ENCODE data around the gene COX7A2. TPM values are rescaled to one million over a fixed set of nuclear protein-coding genes. Genes with fewer than 3 reads are reported as not detected.

Gene COX7A2
- total RNA-seq, 2 donors from 2014 or later, result 311 to 325 TPM

GRCh38 chr6:75262716-75263400 lies 19.3 kb upstream of the COX7A2 start:
- no peak for ATAC-seq (replicated peaks in 1 of 2)
- Mint-ChIP-seq H3K36me3 (ENCODE audit: insufficient read depth in 2 of 2) (peaks cover 4 to 10% of the 10 kb centered on the region in 2 donors), H3K4me3 (no peak overlapping the region), H3K4me1 (ENCODE audit: low read depth) (peaks cover 5% of the 10 kb centered on the region), H3K27ac (peak overlapping the region; percentile 92), H3K9me3 (no peaks in the 10 kb centered on the region), H3K27me3 (ENCODE audit: low read depth) (no peaks in the 10 kb centered on the region)
- DNase-seq, result no peak

GRCh38 chr6:75261299-75261698 lies 17.7 kb upstream of the COX7A2 start:
- H3K4me3 Mint-ChIP-seq, result no peak overlapping the region
- H3K27me3 Mint-ChIP-seq (ENCODE audit: low read depth), result no peaks in the 10 kb centered on the region
- no peaks in the 10 kb centered on the region for H3K9me3 Mint-ChIP-seq
- H3K27ac Mint-ChIP-seq, result no peak overlapping the region
- ATAC-seq (replicated peaks in 1 of 2), result no peak
- DNase-seq, result no peak
- H3K4me1 Mint-ChIP-seq (ENCODE audit: low read depth), result peaks cover 4% of the 10 kb centered on the region
- H3K36me3 Mint-ChIP-seq (ENCODE audit: insufficient read depth in 2 of 2), result peaks cover 4 to 10% of the 10 kb centered on the region in 2 donors

DNA sequence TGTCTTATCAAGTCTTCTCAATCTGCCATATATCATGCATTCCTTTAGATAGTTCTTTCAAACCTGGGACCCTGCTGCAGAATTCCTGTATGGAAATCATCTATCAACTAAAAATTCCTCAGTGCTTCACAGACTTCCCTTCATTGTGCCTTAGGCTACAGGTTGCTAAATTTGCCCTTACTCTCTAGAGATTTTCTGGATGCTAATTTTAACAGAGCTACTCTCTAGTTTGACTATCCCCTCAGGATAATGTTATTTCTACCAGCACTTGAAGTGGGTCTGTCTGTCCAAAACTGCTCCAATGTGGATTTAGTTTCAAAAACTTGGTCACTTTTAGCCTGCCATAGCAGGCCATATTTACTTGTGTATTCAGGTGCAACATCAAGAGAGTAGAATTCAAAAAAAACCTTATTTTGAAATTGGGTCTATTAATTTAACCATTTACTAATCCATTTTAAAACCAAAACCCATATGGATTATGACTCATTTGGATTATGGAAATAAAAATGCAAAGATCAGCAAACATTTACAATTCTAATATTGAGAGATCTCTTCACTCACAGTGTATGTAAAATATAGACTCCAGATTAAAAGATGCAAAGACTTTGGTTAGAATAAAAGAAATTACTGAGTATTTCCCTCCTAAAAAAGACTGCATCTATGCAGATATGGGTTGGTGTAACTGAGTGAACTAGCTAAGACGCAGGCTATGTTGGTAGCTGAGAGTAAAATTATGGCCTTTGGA lies 13.9 kb upstream of the COX7A2 start:
- no peak overlapping the region for H3K4me3 Mint-ChIP-seq
- peaks cover 4% of the 10 kb centered on the region for H3K4me1 Mint-ChIP-seq (ENCODE audit: low read depth)
- no peaks in the 10 kb centered on the region for H3K9me3 Mint-ChIP-seq
- H3K27ac Mint-ChIP-seq, result no peak overlapping the region
- DNase-seq (no peak), ATAC-seq (replicated peaks in 1 of 2) (no peak)
- H3K27me3 Mint-ChIP-seq (ENCODE audit: low read depth), result no peaks in the 10 kb centered on the region
- H3K36me3 Mint-ChIP-seq (ENCODE audit: insufficient read depth in 2 of 2), result peaks cover 0 to 9% of the 10 kb centered on the region in 2 donors

DNA sequence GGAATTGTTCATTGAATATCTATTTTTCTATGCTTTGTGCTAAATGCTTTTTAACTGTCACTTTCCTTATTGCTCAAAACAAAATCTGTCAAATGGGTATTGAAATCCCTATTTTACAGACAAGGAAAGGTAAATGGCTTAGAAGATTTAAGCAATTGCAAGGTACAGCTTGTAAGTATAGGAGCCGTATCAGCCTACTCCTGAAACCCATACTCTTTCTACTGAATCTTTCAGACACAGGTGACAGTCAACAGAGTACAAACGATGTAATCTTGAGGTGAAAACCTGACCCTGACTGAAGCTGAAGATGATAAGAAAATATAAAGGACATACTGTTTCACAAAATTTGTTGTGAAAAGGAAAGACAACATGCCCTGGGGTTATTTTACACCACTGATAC lies 7.0 kb upstream of the COX7A2 start:
- Mint-ChIP-seq H3K4me3 (no peak overlapping the region), H3K27ac (no peak overlapping the region), H3K36me3 (ENCODE audit: insufficient read depth in 2 of 2) (peaks cover 0 to 1% of the 10 kb centered on the region in 2 donors), H3K9me3 (no peaks in the 10 kb centered on the region), H3K27me3 (ENCODE audit: low read depth) (peaks cover 14% of the 10 kb centered on the region), H3K4me1 (ENCODE audit: low read depth) (no peaks in the 10 kb centered on the region)
- ATAC-seq (replicated peaks in 1 of 2) (peak in 1 of 2 donors; percentile 28), DNase-seq (no peak)

GRCh38 chr6:75249837-75250236 lies 6.2 kb upstream of the COX7A2 start:
- peaks cover 22% of the 10 kb centered on the region for H3K27me3 Mint-ChIP-seq (ENCODE audit: low read depth)
- H3K27ac Mint-ChIP-seq, result no peak overlapping the region
- no peak overlapping the region for H3K4me3 Mint-ChIP-seq
- DNase-seq (no peak), ATAC-seq (replicated peaks in 1 of 2) (no peak)
- H3K36me3 Mint-ChIP-seq (ENCODE audit: insufficient read depth in 2 of 2), result peaks cover 0 to 1% of the 10 kb centered on the region in 2 donors
- no peaks in the 10 kb centered on the region for H3K9me3 Mint-ChIP-seq
- peaks cover 3% of the 10 kb centered on the region for H3K4me1 Mint-ChIP-seq (ENCODE audit: low read depth)

DNA sequence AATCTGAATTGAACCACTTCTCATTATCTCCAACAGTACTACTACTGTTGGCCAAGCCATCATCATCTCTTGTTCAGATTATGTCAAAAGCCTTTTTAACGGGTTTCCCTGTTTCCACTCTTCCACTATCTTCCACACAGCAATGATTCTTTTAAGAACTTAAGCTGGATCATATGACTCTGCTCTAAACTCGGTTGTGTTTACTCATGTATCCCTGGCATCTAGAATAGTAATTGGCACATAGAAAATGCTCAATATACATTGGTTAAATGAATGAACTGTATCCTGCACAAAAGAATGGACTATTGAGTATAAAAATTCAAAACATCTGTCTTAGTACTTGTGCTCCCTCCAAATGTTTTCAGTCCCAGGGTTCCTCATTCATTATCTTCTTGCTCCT lies 2.8 kb upstream of the COX7A2 start:
- Mint-ChIP-seq H3K9me3 (no peaks in the 10 kb centered on the region), H3K27ac (peak overlapping the region; percentile 20), H3K4me1 (ENCODE audit: low read depth) (peaks cover 21% of the 10 kb centered on the region), H3K4me3 (no peak overlapping the region), H3K27me3 (ENCODE audit: low read depth) (peaks cover 24% of the 10 kb centered on the region), H3K36me3 (ENCODE audit: insufficient read depth in 2 of 2) (peaks cover 2 to 4% of the 10 kb centered on the region in 2 donors)
- no peak for DNase-seq
- no peak for ATAC-seq (replicated peaks in 1 of 2)

DNA sequence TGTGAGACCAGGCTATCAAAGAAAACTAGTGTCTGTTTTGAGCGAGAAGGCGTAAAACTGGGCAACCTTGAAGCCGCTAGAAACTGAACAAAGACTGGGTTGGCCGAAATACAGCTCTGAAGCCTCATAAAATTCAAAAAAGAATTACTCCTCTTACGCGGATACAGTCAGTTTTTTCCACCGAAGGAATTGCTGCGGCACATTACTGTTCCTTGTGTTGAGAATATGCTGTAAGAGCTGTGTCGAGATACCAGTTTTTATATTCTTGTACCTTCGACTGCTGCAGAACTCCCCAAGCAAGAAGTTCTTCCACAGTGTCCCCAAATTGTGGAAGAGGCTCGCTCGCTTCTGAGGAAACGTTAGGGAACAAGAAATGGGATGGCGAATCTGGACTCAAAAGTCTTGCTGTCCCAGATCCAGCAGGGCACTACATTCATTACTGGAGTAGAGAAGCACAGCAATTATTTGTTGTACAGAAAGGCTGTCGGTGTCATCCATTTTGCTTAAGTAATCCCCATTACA lies 523 bp upstream of the COX7A2 start:
- Mint-ChIP-seq H3K36me3 (ENCODE audit: insufficient read depth in 2 of 2) (peaks cover 5 to 20% of the 10 kb centered on the region in 2 donors), H3K9me3 (no peaks in the 10 kb centered on the region), H3K4me3 (peak overlapping the region; percentile 93 to 96), H3K4me1 (ENCODE audit: low read depth) (peaks cover 36% of the 10 kb centered on the region), H3K27ac (peak overlapping the region; percentile 99), H3K27me3 (ENCODE audit: low read depth) (peaks cover 24% of the 10 kb centered on the region)
- DNase-seq (peak in 1 of 2 donors; percentile 15), ATAC-seq (replicated peaks in 1 of 2) (no peak)

GRCh38 chr6:75236630-75237029 lies 7.0 kb downstream of the COX7A2 start:
- DNase-seq (no peak), ATAC-seq (replicated peaks in 1 of 2) (no peak)
- no peak overlapping the region for H3K27ac Mint-ChIP-seq
- H3K27me3 Mint-ChIP-seq (ENCODE audit: low read depth), result no peaks in the 10 kb centered on the region
- H3K4me3 Mint-ChIP-seq, result no peak overlapping the region
- H3K4me1 Mint-ChIP-seq (ENCODE audit: low read depth), result peaks cover 28% of the 10 kb centered on the region
- no peaks in the 10 kb centered on the region for H3K9me3 Mint-ChIP-seq
- peaks cover 5 to 22% of the 10 kb centered on the region in 2 donors for H3K36me3 Mint-ChIP-seq (ENCODE audit: insufficient read depth in 2 of 2)

DNA sequence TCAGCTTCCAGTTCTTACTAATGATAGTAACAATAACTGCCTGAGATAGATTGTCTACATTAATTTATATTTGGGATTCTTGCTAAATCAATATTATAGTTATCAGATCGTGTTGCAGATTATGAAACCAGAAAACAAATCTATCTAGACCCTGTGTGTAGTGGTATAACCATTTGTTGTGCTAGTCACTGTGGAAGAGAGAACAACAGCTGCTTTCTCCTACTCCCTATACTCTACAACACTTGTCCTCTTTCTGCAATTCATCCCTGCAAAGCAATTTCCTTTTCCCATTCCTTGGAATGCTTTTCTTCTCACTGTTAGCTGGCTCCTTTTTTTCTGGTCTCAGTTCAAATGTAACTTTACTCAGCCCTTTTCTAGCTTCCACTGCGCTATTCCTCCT lies 8.3 kb downstream of the COX7A2 start:
- peaks cover 19% of the 10 kb centered on the region for H3K4me1 Mint-ChIP-seq (ENCODE audit: low read depth)
- H3K36me3 Mint-ChIP-seq (ENCODE audit: insufficient read depth in 2 of 2), result peaks cover 2 to 15% of the 10 kb centered on the region in 2 donors
- no peak for ATAC-seq (replicated peaks in 1 of 2)
- H3K27ac Mint-ChIP-seq, result no peak overlapping the region
- H3K27me3 Mint-ChIP-seq (ENCODE audit: low read depth), result no peaks in the 10 kb centered on the region
- H3K9me3 Mint-ChIP-seq, result no peaks in the 10 kb centered on the region
- no peak for DNase-seq
- H3K4me3 Mint-ChIP-seq, result no peak overlapping the region

- ATAC-seq (replicated peaks in 1 of 2) (no peak), DNase-seq (no peak)
- Mint-ChIP-seq H3K27ac (no peak overlapping the region), H3K9me3 (no peaks in the 10 kb centered on the region), H3K4me1 (ENCODE audit: low read depth) (peaks cover 13% of the 10 kb centered on the region), H3K27me3 (ENCODE audit: low read depth) (no peaks in the 10 kb centered on the region), H3K4me3 (no peak overlapping the region), H3K36me3 (ENCODE audit: insufficient read depth in 2 of 2) (peaks cover 2 to 7% of the 10 kb centered on the region in 2 donors)
Measured at GRCh38 chr6:75234126-75234865, 9.3 kb downstream of the COX7A2 start.

GRCh38 chr6:75233092-75233615 lies 10.4 kb downstream of the COX7A2 start:
- H3K36me3 Mint-ChIP-seq (ENCODE audit: insufficient read depth in 2 of 2), result peaks cover 0 to 6% of the 10 kb centered on the region in 2 donors

DNA sequence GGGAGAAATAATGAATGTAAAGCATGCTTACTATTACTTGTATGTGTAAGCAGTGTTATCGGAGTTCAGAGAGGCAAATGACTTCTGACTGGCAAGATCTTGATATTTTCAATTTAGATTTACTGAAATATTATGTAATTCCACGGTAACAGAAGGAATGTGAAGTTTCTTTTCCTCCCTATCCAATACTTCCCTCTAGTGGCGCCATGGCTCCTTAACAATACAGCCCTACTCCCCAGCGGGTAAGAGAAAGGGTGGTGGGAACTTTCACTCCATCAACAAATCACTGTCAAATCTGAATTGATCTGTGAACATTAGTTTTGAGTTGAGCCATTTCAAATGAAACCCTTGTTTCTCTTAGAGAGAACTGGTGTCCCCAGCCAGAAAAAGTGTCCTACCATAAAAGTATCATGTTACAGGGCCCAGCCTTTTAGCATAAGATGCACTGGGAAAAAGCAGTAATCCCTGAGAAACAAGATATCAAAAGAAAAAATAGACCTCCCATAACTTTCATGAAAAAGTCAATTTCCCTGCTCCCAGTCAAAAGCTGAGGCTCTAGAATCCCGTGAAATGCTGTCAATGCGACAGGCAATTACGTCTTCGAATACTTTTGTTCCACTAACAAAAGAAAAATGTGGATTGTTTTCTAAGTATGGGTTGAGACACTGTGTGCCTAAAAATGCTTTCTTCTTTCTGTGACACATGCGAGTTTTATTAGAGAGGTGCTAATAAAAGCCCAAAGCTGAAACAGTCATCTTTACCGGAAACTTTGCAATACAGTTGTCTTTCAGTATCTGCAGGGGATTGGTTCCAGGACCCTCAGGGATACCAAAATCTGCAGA lies 12.9 kb downstream of the COX7A2 start:
- Mint-ChIP-seq H3K27ac (no peak overlapping the region), H3K36me3 (ENCODE audit: insufficient read depth in 2 of 2) (no peaks in the 10 kb centered on the region), H3K27me3 (ENCODE audit: low read depth) (no peaks in the 10 kb centered on the region), H3K4me3 (no peak overlapping the region), H3K9me3 (no peaks in the 10 kb centered on the region), H3K4me1 (ENCODE audit: low read depth) (no peaks in the 10 kb centered on the region)
- no peak for DNase-seq
- peak in 1 of 2 donors; percentile 35 for ATAC-seq (replicated peaks in 1 of 2)

More at GRCh38 chr6:75233092-75233615, 10.4 kb downstream of the COX7A2 start:
- Mint-ChIP-seq H3K4me1 (ENCODE audit: low read depth) (peaks cover 6% of the 10 kb centered on the region), H3K4me3 (no peak overlapping the region), H3K27me3 (ENCODE audit: low read depth) (no peaks in the 10 kb centered on the region), H3K27ac (no peak overlapping the region), H3K9me3 (no peaks in the 10 kb centered on the region)
- DNase-seq (no peak), ATAC-seq (replicated peaks in 1 of 2) (no peak)

Measured in activated T-cell treated with anti-CD3 and anti-CD28 coated beads, Interleukin-2, amount 50 U/mL, for 72 hours (primary cell).